GM19395 (cell line): ENCODE measurements around the gene TSC22D1.

Experiments
- ATAC-seq: cut with Tn5 transposase; IDR thresholded peaks from one replicate; pipeline ENCODE4 v1.9.1; 2021; ENCODE audit warnings: mild to moderate bottlenecking, moderate library complexity; ENCODE audit not compliant: unreplicated experiment

The TSC22D1 gene

DNA sequence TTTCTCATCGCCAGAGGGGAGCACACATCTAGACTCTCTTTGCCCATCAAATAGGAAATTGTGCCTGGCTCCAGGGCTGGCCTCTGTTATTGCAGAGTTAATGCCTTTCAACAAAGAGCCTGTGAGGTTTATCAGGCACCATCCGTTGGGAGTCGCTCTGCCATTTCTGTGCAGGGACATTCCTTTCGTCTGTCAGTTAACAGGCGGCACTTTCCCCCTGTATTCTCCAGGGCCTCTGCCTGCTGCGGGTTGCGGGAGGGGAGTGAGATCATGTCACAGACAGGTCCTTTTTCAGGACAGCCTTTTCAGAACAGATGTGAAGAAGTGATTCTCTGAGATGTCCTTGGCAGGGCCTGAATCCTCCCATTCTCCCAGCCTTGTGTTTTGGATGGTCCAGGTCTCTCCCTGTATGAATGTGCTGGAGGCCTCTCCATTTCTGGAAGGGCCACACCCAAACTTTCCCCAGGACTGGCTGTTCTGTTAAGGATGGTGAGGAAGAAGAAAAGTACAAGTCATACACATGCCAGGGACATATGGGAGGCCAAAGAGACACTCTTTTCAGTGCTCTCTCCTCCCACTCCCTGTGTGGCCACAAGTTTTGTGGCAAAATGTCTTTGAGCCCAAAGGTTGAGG is 187.6 kb downstream of the TSC22D1 start:
- no peak for ATAC-seq

DNA sequence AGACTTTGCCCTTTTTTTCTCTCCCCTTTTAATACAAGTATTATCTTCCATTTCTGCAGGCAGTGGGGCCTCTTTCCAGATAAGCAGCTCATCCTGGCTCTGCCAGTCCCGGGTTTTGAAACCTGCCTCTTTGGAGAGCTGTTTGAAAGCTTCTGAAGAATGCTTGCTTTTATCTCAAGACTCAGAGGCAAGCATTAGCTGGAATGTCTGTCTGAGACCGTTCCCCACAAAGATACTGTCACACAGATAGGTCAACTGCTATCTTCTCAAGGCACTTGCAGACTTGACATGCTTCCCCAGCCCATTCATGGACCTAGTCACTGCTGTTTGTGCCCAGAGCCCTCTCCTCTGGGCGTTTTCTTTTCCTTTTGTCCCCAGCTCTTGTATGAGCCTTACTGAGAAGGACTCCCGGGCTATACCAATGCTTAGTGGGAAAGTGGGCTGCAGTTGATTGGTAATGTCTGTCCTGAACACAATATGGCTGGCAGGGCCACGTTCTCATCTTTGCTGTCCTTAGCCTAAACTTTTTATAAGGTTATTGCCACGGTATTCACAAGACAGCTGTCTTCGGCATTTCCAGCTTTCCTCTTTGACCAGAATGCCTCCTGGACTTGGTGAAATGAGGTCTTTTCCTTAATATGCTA is 189.1 kb downstream of the TSC22D1 start:
- no peak for ATAC-seq

DNA sequence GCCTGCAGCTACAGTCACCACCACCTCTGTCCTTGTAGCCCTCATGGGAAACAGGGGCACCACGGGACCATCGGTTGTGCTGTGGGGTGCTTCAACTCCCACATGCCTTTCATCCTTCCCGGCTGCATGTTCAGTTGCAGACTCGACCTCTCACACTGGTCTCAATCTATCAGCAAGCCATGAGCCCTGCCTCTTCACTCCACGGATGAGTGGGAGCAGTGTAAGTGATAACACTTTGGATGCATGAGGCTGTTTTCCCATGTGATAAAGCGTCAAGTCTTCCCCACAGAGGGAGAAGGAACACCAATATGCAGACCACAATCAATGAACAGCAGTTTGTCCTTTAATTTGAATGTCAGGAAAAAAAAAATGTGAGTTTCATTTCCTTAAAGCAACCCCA is 190.3 kb downstream of the TSC22D1 start:
- no peak for ATAC-seq

DNA sequence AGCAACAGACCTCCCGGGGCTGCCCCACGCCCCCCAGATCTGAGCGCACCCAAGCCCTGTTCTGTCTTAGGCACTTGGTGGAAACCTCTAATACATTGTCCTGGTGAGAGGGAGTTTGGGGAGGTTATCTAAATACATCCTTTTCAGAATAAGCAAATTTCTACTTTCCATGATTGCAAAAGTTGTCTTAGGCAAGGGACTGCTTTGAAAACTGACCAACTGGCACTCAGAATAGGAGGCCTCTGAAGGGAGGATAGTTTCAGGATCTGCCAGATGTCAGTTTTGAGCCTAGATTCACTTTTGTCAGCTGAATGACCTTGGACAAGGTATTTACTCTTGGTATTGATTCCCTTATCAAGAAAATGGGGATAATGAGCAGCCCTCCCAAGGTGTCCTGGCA is 190.7 kb downstream of the TSC22D1 start:
- no peak for ATAC-seq

DNA sequence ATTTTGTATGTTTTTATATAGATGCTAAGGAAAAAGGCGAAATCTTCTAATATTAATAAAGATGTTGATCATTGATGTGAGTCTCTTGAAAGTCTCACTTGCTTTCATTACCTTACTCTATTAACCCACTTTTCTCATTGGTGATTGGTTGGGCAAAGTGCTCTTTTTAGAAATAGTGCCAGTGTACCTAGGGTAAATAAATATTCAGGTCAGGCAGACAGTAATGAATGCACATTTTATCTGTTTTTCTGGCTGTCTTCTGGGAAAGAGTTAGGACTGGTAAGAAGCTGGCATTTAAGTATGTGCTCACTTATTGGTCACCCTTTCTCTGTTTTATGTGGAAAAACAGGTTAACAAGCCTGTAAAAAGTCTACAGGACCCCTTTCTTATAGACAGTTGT is 191.4 kb downstream of the TSC22D1 start:
- ATAC-seq: no peak

DNA sequence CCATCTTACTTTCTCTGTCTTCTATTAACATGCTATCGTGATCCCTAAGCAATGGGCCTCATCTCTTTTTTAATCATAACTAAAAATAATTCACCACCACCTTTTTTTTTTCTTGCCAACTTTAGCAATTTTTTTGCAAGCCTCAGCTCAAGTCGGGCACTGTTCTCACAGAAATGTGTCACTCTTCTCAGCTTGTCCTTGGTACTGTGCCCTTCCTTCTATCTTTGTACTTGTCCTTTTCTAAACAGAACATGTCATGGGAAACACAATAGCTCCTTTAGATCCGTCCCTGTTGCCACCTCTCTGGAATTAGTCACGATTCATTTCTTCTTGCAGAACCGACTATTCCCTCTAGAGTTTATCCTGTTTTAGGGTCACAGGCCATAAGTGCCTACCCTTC is 192.2 kb downstream of the TSC22D1 start:
- no peak for ATAC-seq

DNA sequence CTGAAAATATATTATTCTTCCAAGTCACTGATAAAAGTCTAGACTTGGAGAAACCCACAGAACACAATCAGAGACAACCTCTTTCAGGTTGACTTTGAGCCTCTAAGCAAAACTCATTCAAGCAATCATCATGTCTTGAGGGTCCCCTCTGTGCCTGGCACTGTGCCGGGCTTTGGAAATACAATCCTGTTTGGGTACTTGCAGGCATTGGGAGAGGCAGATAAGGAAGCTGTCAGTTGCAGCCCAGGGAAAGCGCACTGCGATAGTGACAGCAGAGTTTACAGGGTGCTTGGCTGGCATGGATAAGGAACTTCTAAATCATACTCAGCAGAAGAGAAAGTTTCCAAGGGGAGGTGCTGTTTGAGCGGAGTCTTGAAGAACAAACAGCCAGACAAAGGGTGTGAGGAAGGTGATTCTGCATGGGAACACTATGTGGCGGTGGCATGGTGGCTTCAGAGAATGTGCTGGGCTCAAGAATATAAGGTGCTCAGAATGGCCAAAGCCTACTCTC is 193.4 kb downstream of the TSC22D1 start:
- ATAC-seq: no peak
